OCI-LY7 (cell line): ENCODE results near the gene DDX25. TPM values are rescaled to one million over a fixed set of nuclear protein-coding genes. Genes with fewer than 3 reads are reported as not detected.

ENCODE experiments used
- BruUV-seq: library from RNA; stranded (reverse); fragments of 400-500 nt; replicated peaks from 2 replicates; lab custom pipeline; 2021; lab: Mats Ljungman, UMichigan
- CTCF ChIA-PET: fragments of 300-600 bp; sonication (Branson Sonifier 250); formaldehyde crosslinking; loops from one replicate; lab custom pipeline; 2022; ENCODE audit warnings: antibody characterized with exemption; ENCODE audit not compliant: unreplicated experiment; lab: Charles Lee
- POLR2A ChIA-PET: fragments of 300-600 bp; sonication (Branson Sonifier 250); formaldehyde crosslinking; loops from one replicate; lab custom pipeline; 2022; ENCODE audit warnings: antibody characterized with exemption; lab: Charles Lee
- DNase-seq: peaks from one replicate; pipeline ENCODE4 v3.0.0-alpha.2; 2015; ENCODE audit warnings: low spot score
- H2AFZ ChIP-seq: fragments of 200-600 bp; sonication (generic), shearing (Covaris generic); 2 replicates; pipeline ENCODE4 v1.6.1; 2014; ENCODE audit warnings: mild to moderate bottlenecking, antibody characterized with exemption, low read length, moderate library complexity
- H3K27ac ChIP-seq: fragments of 200-600 bp; sonication (generic); 2 replicates; pipeline ENCODE4 v1.5.1; 2014; ENCODE audit warnings: mixed run types, low read depth, mild to moderate bottlenecking, moderate library complexity, low read length, inconsistent platforms; ENCODE audit not compliant: poor library complexity, severe bottlenecking
- H3K36me3 ChIP-seq: fragments of 200-600 bp; sonication (generic); 2 replicates; pipeline ENCODE4 v1.6.1; 2014; ENCODE audit warnings: mild to moderate bottlenecking, antibody characterized with exemption, low read length, moderate library complexity, mixed read lengths; ENCODE audit not compliant: insufficient read depth
- H3K4me1 ChIP-seq: fragments of 200-600 bp; sonication (generic); 2 replicates; pipeline ENCODE4 v1.5.1; 2014; ENCODE audit warnings: mild to moderate bottlenecking, low read length; ENCODE audit not compliant: insufficient read depth, poor library complexity, severe bottlenecking
- H3K4me2 ChIP-seq: fragments of 200-600 bp; sonication (generic); 2 replicates; pipeline ENCODE4 v1.6.1; 2014; ENCODE audit warnings: mild to moderate bottlenecking, low read length
- H3K4me3 ChIP-seq: fragments of 200-600 bp; sonication (generic); 2 replicates; pipeline ENCODE4 v1.5.1; 2014; ENCODE audit warnings: mild to moderate bottlenecking, low read depth, low read length; ENCODE audit not compliant: poor library complexity, severe bottlenecking
- H3K79me2 ChIP-seq: fragments of 200-600 bp; sonication (generic); 2 replicates; pipeline ENCODE4 v1.6.1; 2016; ENCODE audit warnings: low read depth, mild to moderate bottlenecking, low read length, moderate library complexity, mixed read lengths; ENCODE audit not compliant: insufficient read depth
- H3K9me2 ChIP-seq: fragments of 200-600 bp; sonication (generic); 2 replicates; pipeline ENCODE4 v1.6.1; 2016; ENCODE audit warnings: mild to moderate bottlenecking, low read length, mixed read lengths; ENCODE audit not compliant: insufficient read depth
- H3K9me3 ChIP-seq: fragments of 200-600 bp; sonication (generic); 2 replicates; pipeline ENCODE4 v1.6.1; 2014; ENCODE audit warnings: mild to moderate bottlenecking, mixed run types, low read length, mixed read lengths
- H4K20me1 ChIP-seq: fragments of 200-600 bp; sonication (generic); 2 replicates; pipeline ENCODE4 v1.6.1; 2014; ENCODE audit warnings: mild to moderate bottlenecking, antibody characterized with exemption, low read length, moderate library complexity, mixed read lengths; ENCODE audit not compliant: insufficient read depth
- EZH2phosphoT487 ChIP-seq: fragments of 200-600 bp; sonication (generic); IDR thresholded peaks from 2 replicates; pipeline ENCODE4 v1.6.1; 2018; ENCODE audit warnings: low read depth, borderline replicate concordance, mild to moderate bottlenecking, mixed run types, antibody characterized with exemption, low read length, moderate library complexity, mixed read lengths
- intact Hi-C: fragments of 100-400 bp; cut with micrococcal nuclease; formaldehyde crosslinking; loops from one replicate; pipeline ENCODE4 v1.10.0; 2022; ENCODE audit not compliant: unreplicated experiment
- total RNA-seq, 2 experiments: library from RNA; depleted of rRNA in 1 of 2; stranded (reverse); fragments of >200 nt in 1 of 2; shearing (Covaris generic) in 1 of 2; gene quantifications; 2 replicates each; pipeline ENCODE4 v1.2.3, GENCODE V29; 2014 to 2022
- TF ChIP-seq, protein P1 (sequence below): fragments of 200-600 bp; sonication (generic); conservative IDR thresholded peaks from 2 replicates; pipeline ENCODE4 v1.5.1; 2014; ENCODE audit warnings: mild to moderate bottlenecking, antibody characterized with exemption, low read length, moderate library complexity, mixed read lengths

Gene DDX25
- total RNA-seq, 2 experiments from 2014 or later, result 0.13 TPM; not detected in 1

DNA sequence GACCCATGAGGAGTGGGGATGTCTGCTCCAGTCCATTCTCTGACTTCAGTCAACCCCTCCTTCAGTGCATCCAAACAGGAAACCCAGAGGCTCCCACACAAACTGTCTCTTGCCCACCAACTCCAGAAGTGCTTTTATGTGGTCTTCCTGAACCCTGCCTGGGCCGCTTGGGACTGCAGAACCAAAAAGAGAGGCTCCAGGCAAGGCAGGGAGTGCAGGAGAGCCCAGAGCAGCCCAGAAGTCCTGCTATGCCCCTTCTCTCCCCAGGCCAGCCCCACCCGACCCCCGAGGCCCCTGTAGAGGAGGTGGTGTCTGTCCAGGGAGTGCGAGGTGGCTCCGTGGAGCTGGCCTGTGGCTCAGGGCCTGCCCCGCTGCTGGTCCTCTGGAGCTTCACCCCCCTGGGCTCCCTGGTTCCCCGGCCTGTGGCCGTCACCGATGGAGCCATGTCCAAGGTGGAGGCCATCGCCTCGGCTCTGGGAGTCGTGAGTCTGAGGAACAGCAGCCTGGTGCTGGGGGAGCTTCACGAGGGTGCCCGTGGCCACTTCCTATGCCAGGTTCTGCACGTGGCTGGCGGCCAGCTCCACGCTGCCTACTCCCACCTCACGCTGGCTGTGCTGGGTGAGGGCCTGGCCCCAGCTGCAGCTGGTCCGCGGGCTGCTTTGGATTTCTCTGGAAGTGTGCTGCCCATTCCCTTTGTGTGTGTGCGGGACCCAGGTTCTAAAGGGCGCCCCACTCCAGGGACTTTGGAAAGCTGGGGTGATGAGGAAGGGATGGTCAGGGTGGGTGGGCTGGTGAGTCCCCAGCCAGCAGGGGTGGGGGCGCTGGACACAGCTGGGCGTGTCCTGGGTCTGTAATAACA is 43.3 kb downstream of the DDX25 start:
- Histone ChIP-seq H3K27ac (no peak overlapping the region), H4K20me1 (no peaks in the 10 kb centered on the region), H3K4me3 (no peak overlapping the region), H3K36me3 (no peaks in the 10 kb centered on the region), H3K4me2 (no peak overlapping the region), H3K9me2 (no peaks in the 10 kb centered on the region), H3K4me1 (no peaks in the 10 kb centered on the region), H2AFZ (no peak overlapping the region), H3K79me2 (no peaks in the 10 kb centered on the region), H3K9me3 (no peaks in the 10 kb centered on the region)
- intact Hi-C loops, result no loop called here
- no peak for TF ChIP-seq EZH2phosphoT487
- TF ChIP-seq, protein P1, sequence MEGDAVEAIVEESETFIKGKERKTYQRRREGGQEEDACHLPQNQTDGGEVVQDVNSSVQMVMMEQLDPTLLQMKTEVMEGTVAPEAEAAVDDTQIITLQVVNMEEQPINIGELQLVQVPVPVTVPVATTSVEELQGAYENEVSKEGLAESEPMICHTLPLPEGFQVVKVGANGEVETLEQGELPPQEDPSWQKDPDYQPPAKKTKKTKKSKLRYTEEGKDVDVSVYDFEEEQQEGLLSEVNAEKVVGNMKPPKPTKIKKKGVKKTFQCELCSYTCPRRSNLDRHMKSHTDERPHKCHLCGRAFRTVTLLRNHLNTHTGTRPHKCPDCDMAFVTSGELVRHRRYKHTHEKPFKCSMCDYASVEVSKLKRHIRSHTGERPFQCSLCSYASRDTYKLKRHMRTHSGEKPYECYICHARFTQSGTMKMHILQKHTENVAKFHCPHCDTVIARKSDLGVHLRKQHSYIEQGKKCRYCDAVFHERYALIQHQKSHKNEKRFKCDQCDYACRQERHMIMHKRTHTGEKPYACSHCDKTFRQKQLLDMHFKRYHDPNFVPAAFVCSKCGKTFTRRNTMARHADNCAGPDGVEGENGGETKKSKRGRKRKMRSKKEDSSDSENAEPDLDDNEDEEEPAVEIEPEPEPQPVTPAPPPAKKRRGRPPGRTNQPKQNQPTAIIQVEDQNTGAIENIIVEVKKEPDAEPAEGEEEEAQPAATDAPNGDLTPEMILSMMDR, result no peak
- BruUV-seq, result no TSS peak
- ChIA-PET POLR2A (no interaction called here), CTCF (no interaction called here)
- DNase-seq, result no peak

DNA sequence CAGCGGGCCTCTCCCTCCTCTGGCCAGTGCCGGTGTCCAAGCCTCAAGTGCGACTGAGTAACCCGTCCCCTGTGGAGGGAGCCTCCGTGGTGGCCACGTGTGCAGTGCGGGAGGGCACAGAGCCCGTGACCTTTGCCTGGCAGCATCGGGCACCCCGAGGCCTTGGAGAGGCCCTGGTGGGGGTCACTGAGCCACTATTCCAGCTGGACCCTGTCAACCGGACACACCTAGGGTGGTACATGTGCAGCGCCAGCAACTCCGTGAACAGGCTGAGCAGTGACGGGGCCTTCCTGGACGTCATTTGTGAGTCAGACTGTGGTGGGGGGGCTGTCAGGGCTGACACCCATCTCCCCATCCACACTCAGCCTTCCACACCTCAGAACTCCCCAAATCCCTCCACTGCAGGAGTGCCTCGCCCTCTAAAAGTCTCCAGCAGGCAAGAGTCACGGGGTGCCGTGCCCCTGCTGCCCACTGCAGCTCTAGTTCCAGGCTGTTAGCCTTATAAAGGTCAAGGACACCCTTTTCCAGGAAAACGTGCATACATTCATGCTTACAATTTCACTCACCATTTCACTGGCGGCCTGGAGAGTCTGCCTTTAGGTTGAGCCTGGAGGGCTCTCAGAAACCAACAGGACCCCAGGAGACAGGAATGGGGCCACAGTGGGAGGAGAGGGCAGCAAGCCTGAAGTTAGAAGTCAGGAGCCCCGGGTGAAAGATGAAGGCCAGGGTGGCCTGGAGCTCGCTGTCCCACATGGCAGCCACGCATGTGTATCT is 44.2 kb downstream of the DDX25 start:
- CTCF ChIA-PET, result no interaction called here
- Histone ChIP-seq H3K36me3 (no peaks in the 10 kb centered on the region), H4K20me1 (no peaks in the 10 kb centered on the region), H3K4me2 (no peak overlapping the region), H3K4me1 (no peaks in the 10 kb centered on the region), H3K79me2 (no peaks in the 10 kb centered on the region), H3K9me3 (no peaks in the 10 kb centered on the region), H3K27ac (no peak overlapping the region), H2AFZ (no peak overlapping the region), H3K4me3 (no peak overlapping the region), H3K9me2 (no peaks in the 10 kb centered on the region)
- POLR2A ChIA-PET, result no interaction called here
- DNase-seq, result no peak
- intact Hi-C loops, result no loop called here
- no TSS peak for BruUV-seq
- TF ChIP-seq EZH2phosphoT487, result no peak
- TF ChIP-seq, protein P1, result no peak
